Mesenchymal stem cell (in vitro differentiated cells and primary cell): ENCODE results near the gene SKAP2.

ENCODE experiments used
- DNase-seq: peaks from one replicate; pipeline ENCODE4 v3.0.0-alpha.2; 2013
- H2AFZ ChIP-seq: one replicate; pipeline ENCODE4 v1.6.1; 2013; ENCODE audit warnings: low read depth, mild to moderate bottlenecking, control low read depth, inconsistent platforms, low read length, moderate library complexity
- H2AK5ac ChIP-seq: 2 replicates; pipeline ENCODE4 v1.6.1; 2013; ENCODE audit warnings: low read length, moderate library complexity, mild to moderate bottlenecking, inconsistent platforms; ENCODE audit not compliant: severe bottlenecking
- H2BK120ac ChIP-seq: one replicate; pipeline ENCODE4 v1.6.1; 2013; ENCODE audit warnings: low read depth, mild to moderate bottlenecking, inconsistent platforms, low read length, moderate library complexity
- H2BK12ac ChIP-seq, 2 experiments: one replicate each; pipeline ENCODE4 v1.6.1; 2013; ENCODE audit warnings: inconsistent platforms in 2 of 2, low read length in 2 of 2, mild to moderate bottlenecking in 2 of 2, moderate library complexity in 2 of 2, control low read depth in 1 of 2
- H2BK15ac ChIP-seq: one replicate; pipeline ENCODE4 v1.6.1; 2013; ENCODE audit warnings: mild to moderate bottlenecking, low read depth, inconsistent platforms; ENCODE audit not compliant: poor library complexity, severe bottlenecking
- H2BK5ac ChIP-seq: 2 replicates; pipeline ENCODE4 v1.6.1; 2013; ENCODE audit warnings: low read depth, mild to moderate bottlenecking, low read length, control low read depth, inconsistent platforms; ENCODE audit not compliant: poor library complexity, severe bottlenecking
- H3K14ac ChIP-seq, 2 experiments: one replicate each; pipeline ENCODE4 v1.6.1; 2013; ENCODE audit warnings: inconsistent platforms in 2 of 2, low read length in 2 of 2, control low read depth in 1 of 2, mild to moderate bottlenecking in 1 of 2, moderate library complexity in 1 of 2
- H3K18ac ChIP-seq, 2 experiments: one replicate each; pipeline ENCODE4 v1.6.1; 2013; ENCODE audit warnings: inconsistent platforms in 2 of 2, low read length in 2 of 2, control low read depth in 1 of 2, low read depth in 1 of 2, mild to moderate bottlenecking in 1 of 2
- H3K23ac ChIP-seq, 2 experiments: one replicate each; pipeline ENCODE4 v1.6.1; 2013; ENCODE audit warnings: inconsistent platforms in 2 of 2, low read length in 2 of 2, mild to moderate bottlenecking in 2 of 2, moderate library complexity in 2 of 2, control low read depth in 1 of 2
- H3K27ac ChIP-seq: 2 replicates; pipeline ENCODE4 v1.5.1; 2013; ENCODE audit warnings: mild to moderate bottlenecking, moderate library complexity, low read length, control low read depth, inconsistent platforms; ENCODE audit not compliant: poor library complexity, severe bottlenecking
- H3K27me3 ChIP-seq, 2 experiments: 2 replicates each; pipeline versions ENCODE4 v1.6.1 to v1.7.0; 2013; ENCODE audit warnings: low read length in 2 of 2, mild to moderate bottlenecking in 2 of 2, moderate library complexity in 2 of 2, control low read depth in 1 of 2, inconsistent platforms in 1 of 2; ENCODE audit not compliant: control insufficient read depth in 1 of 2, insufficient read depth in 1 of 2
- H3K36me3 ChIP-seq, 2 experiments: 2 replicates each; pipeline versions ENCODE4 v1.6.1 to v1.7.0; 2013; ENCODE audit warnings: low read length in 2 of 2, control low read depth in 1 of 2, inconsistent platforms in 1 of 2, low read depth in 1 of 2, mild to moderate bottlenecking in 1 of 2; ENCODE audit not compliant: insufficient read depth in 2 of 2, control insufficient read depth in 1 of 2
- H3K4ac ChIP-seq, 2 experiments: one replicate each; pipeline ENCODE4 v1.6.1; 2013; ENCODE audit warnings: inconsistent platforms in 2 of 2, low read length in 2 of 2, mild to moderate bottlenecking in 2 of 2, moderate library complexity in 2 of 2, control low read depth in 1 of 2, low read depth in 1 of 2
- H3K4me1 ChIP-seq: 2 replicates; pipeline ENCODE4 v1.6.1; 2013; ENCODE audit warnings: low read depth, low read length, control low read depth; ENCODE audit not compliant: control insufficient read depth, insufficient read depth
- H3K4me2 ChIP-seq: 2 replicates; pipeline ENCODE4 v1.6.1; 2013; ENCODE audit warnings: low read length, mild to moderate bottlenecking, inconsistent platforms; ENCODE audit not compliant: poor library complexity, severe bottlenecking
- H3K4me3 ChIP-seq, 2 experiments: 2 replicates each; pipeline versions ENCODE4 v1.5.1 to v1.7.0; 2013; ENCODE audit warnings: low read length in 2 of 2, mild to moderate bottlenecking in 2 of 2, control low read depth in 1 of 2, low read depth in 1 of 2; ENCODE audit not compliant: insufficient read depth in 1 of 2
- H3K79me1 ChIP-seq: replicated peaks from 2 replicates; pipeline ENCODE4 v1.6.1; 2013; ENCODE audit warnings: mild to moderate bottlenecking, control low read depth, low read length, inconsistent platforms; ENCODE audit not compliant: poor library complexity, severe bottlenecking
- H3K9ac ChIP-seq: 2 replicates; pipeline ENCODE4 v1.7.0; 2013; ENCODE audit warnings: mild to moderate bottlenecking, low read length, moderate library complexity
- H3K9me3 ChIP-seq: 2 replicates; pipeline ENCODE4 v1.7.0; 2013; ENCODE audit warnings: mild to moderate bottlenecking, low read length; ENCODE audit not compliant: control insufficient read depth
- H4K8ac ChIP-seq: one replicate; pipeline ENCODE4 v1.6.1; 2013; ENCODE audit warnings: inconsistent platforms, mild to moderate bottlenecking, low read length, moderate library complexity
- H4K91ac ChIP-seq: one replicate; pipeline ENCODE4 v1.6.1; 2013; ENCODE audit warnings: mild to moderate bottlenecking, low read length, inconsistent platforms
- WGBS: methylation state at CpG from one replicate; pipeline ENCODE4 v1.1.7; 2013; ENCODE audit warnings: mixed read lengths; 5-methylcytosine and 5-hydroxymethylcytosine counted together

Gene SKAP2

DNA sequence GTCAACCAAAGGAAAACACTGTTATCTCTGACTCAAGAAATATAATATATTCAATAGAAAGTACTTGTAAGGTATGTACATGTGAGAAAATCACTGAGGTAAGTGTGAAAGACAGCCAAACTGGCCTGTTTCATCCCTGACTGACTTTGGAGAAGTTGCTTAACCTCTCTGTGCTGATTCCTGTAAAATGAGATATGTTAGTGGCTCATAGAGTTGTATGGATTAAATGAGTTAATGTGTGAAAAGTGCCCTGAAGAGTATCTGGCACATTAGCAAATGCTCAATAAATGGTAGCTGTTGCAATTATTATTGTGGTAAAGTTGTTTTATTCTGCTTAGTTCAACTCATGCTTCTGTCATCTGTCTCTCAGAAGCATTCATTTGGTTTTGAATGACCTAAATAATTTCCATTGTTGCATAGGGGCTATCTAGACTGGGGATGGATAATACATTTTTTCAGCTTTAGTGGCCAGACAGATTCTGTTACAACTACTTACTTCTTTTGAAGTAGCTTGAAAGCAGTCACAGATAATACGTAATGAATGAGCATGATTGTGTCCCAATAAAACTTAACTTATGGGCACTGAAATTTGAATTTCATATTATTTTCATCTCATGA lies 84.3 kb downstream of the SKAP2 start:
- DNase-seq: no peak
- Histone ChIP-seq H3K4ac (no peak overlapping the region), H3K4me1 (no peaks in the 10 kb centered on the region), H3K4me2 (no peak overlapping the region), H3K36me3 (peaks cover 0 to 3% of the 10 kb centered on the region in 2 experiments), H4K8ac (no peak overlapping the region), H2BK12ac (no peak overlapping the region), H3K79me1 (no peaks in the 10 kb centered on the region), H3K27me3 (no peaks in the 10 kb centered on the region), H4K91ac (no peak overlapping the region), H3K4me3 (no peak overlapping the region), H2BK15ac (no peak overlapping the region), H2AK5ac (no peak overlapping the region), H2AFZ (no peak overlapping the region), H3K9me3 (no peaks in the 10 kb centered on the region), H3K27ac (no peak overlapping the region), H2BK120ac (no peak overlapping the region), H3K23ac (no peak overlapping the region), H2BK5ac (no peak overlapping the region), H3K9ac (no peak overlapping the region), H3K18ac (no peak overlapping the region), H3K14ac (no peak overlapping the region)
- WGBS: no CpG with 5 or more reads among the region's 1 CpG

GRCh38 chr7:26777385-26777784 lies 87.0 kb downstream of the SKAP2 start:
- no peak overlapping the region for H2AFZ ChIP-seq
- H4K91ac ChIP-seq: no peak overlapping the region
- H2BK5ac ChIP-seq: no peak overlapping the region
- H2BK120ac ChIP-seq: no peak overlapping the region
- no peaks in the 10 kb centered on the region for H3K27me3 ChIP-seq
- peaks cover 0 to 5% of the 10 kb centered on the region in 2 experiments for H3K36me3 ChIP-seq
- no peak overlapping the region for H3K4me3 ChIP-seq
- H3K14ac ChIP-seq: no peak overlapping the region
- no peak overlapping the region for H3K4ac ChIP-seq
- no peak overlapping the region for H3K18ac ChIP-seq
- no peak overlapping the region for H2BK12ac ChIP-seq
- no peak overlapping the region for H3K9ac ChIP-seq
- H3K4me2 ChIP-seq: no peak overlapping the region
- no peak overlapping the region for H2AK5ac ChIP-seq
- no peak for DNase-seq
- peaks cover 2% of the 10 kb centered on the region for H3K9me3 ChIP-seq
- H3K4me1 ChIP-seq: no peaks in the 10 kb centered on the region
- H3K23ac ChIP-seq: no peak overlapping the region
- H2BK15ac ChIP-seq: no peak overlapping the region
- no peak overlapping the region for H3K27ac ChIP-seq
- no peaks in the 10 kb centered on the region for H3K79me1 ChIP-seq
- H4K8ac ChIP-seq: no peak overlapping the region

- Histone ChIP-seq H2BK12ac (no peak overlapping the region), H2BK15ac (no peak overlapping the region), H3K4me2 (no peak overlapping the region), H3K4ac (no peak overlapping the region), H3K27me3 (no peaks in the 10 kb centered on the region), H3K27ac (no peak overlapping the region), H2AK5ac (no peak overlapping the region), H2BK120ac (no peak overlapping the region), H3K18ac (no peak overlapping the region), H3K14ac (no peak overlapping the region), H3K23ac (no peak overlapping the region), H3K4me1 (no peaks in the 10 kb centered on the region), H2BK5ac (no peak overlapping the region), H3K9ac (no peak overlapping the region), H3K36me3 (no peaks in the 10 kb centered on the region), H2AFZ (no peak overlapping the region), H3K9me3 (no peaks in the 10 kb centered on the region), H4K8ac (no peak overlapping the region), H3K79me1 (no peaks in the 10 kb centered on the region), H3K4me3 (no peak overlapping the region), H4K91ac (no peak overlapping the region)
- WGBS: no CpG with 5 or more reads among the region's 1 CpG
- no peak for DNase-seq
These were observed 103.9 kb downstream of the SKAP2 start for GRCh38 chr7:26760501-26760900.

DNA sequence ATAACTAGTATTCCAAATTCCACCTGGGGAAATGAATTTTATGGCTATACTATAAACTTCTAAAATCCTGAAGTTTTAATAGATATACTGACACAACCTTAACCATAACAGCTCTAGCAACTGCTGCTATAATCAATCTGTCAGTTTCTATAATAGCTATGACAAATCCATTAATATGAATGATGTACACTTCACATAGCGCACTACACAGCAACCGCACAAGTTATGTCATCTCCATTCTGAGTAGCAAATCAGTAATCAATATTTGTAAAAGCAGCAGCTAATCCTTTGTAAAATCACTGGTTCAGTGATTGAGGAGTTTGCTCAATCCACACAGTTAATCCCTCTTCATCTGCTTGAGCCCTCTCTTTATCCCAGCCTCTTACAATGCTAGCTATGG lies 105.3 kb downstream of the SKAP2 start:
- Histone ChIP-seq H3K4me3 (no peak overlapping the region), H2BK15ac (no peak overlapping the region), H3K23ac (no peak overlapping the region), H2AFZ (no peak overlapping the region), H3K14ac (no peak overlapping the region), H4K91ac (no peak overlapping the region), H2AK5ac (no peak overlapping the region), H2BK120ac (no peak overlapping the region), H3K27ac (no peak overlapping the region), H3K27me3 (no peaks in the 10 kb centered on the region), H3K4ac (no peak overlapping the region), H3K4me2 (no peak overlapping the region), H4K8ac (no peak overlapping the region), H2BK5ac (no peak overlapping the region), H3K9me3 (no peaks in the 10 kb centered on the region), H2BK12ac (no peak overlapping the region), H3K79me1 (no peaks in the 10 kb centered on the region), H3K18ac (no peak overlapping the region), H3K36me3 (no peaks in the 10 kb centered on the region), H3K4me1 (no peaks in the 10 kb centered on the region), H3K9ac (no peak overlapping the region)
- WGBS: 97% methylated on average over 2 of the region's 2 CpGs
- no peak for DNase-seq
